SU-DHL-6 (cell line): ENCODE data around the gene FKBP8.

ENCODE experiments used
- H2AFZ ChIP-seq: fragments of 200-600 bp; sonication (generic); 2 replicates; pipeline ENCODE4 v1.6.1; 2014; ENCODE audit warnings: low read depth, mild to moderate bottlenecking, moderate library complexity, mixed read lengths, antibody characterized with exemption, low read length; ENCODE audit not compliant: severe bottlenecking
- H3F3A ChIP-seq: fragments of 200-600 bp; shearing (Covaris generic); 2 replicates; pipeline ENCODE4 v1.6.0; 2016; ENCODE audit warnings: antibody characterized with exemption, mild to moderate bottlenecking; ENCODE audit not compliant: insufficient read depth
- H3K27ac ChIP-seq: fragments of 200-600 bp; sonication (generic); 2 replicates; pipeline ENCODE4 v1.5.1; 2016; ENCODE audit warnings: low read depth, mild to moderate bottlenecking, low read length, moderate library complexity, mixed read lengths
- H3K27me3 ChIP-seq: fragments of 200-600 bp; sonication (generic), shearing (Covaris generic); 2 replicates; pipeline ENCODE4 v1.6.0; 2014; ENCODE audit warnings: mild to moderate bottlenecking, low read length
- H3K36me3 ChIP-seq: fragments of 200-600 bp; sonication (generic); 2 replicates; pipeline ENCODE4 v1.6.1; 2014; ENCODE audit warnings: mild to moderate bottlenecking, low read length, mixed read lengths
- H3K4me2 ChIP-seq: fragments of 300-600, 200-600 bp; shearing (Covaris generic), sonication (generic); 2 replicates; pipeline ENCODE4 v1.6.0; 2014; ENCODE audit warnings: low read length, low read depth, mild to moderate bottlenecking; ENCODE audit not compliant: poor library complexity, severe bottlenecking
- H3K4me3 ChIP-seq: fragments of 200-600 bp; sonication (generic); 2 replicates; pipeline ENCODE4 v1.5.1; 2014; ENCODE audit warnings: antibody characterized with exemption, low read length, mild to moderate bottlenecking, mixed read lengths; ENCODE audit not compliant: insufficient read depth, poor library complexity, severe bottlenecking
- H3K79me2 ChIP-seq: fragments of 200-600 bp; sonication (generic); 2 replicates; pipeline ENCODE4 v1.6.1; 2014; ENCODE audit warnings: mild to moderate bottlenecking, low read length, moderate library complexity; ENCODE audit not compliant: insufficient read depth
- H3K9ac ChIP-seq: fragments of 200-600 bp; sonication (generic); 2 replicates; pipeline ENCODE4 v1.7.0; 2014; ENCODE audit warnings: mild to moderate bottlenecking, low read length
- H3K9me2 ChIP-seq: fragments of 200-600 bp; sonication (generic); replicated peaks from 2 replicates; pipeline ENCODE4 v1.6.1; 2014; ENCODE audit warnings: low read length; ENCODE audit not compliant: insufficient read depth
- H3K9me3 ChIP-seq: fragments of 200-600 bp; sonication (generic); 2 replicates; pipeline ENCODE4 v1.6.1; 2014; ENCODE audit warnings: low read length, mixed read lengths; ENCODE audit not compliant: insufficient read depth
- H4K20me1 ChIP-seq: fragments of 200-600 bp; sonication (generic); 2 replicates; pipeline ENCODE4 v1.6.1; 2014; ENCODE audit warnings: low read depth, mild to moderate bottlenecking, antibody characterized with exemption, low read length, moderate library complexity, mixed read lengths
- EZH2phosphoT487 ChIP-seq: fragments of 200-600 bp; sonication (generic), shearing (Covaris generic); conservative IDR thresholded peaks from 2 replicates; pipeline ENCODE4 v1.6.1; 2018; ENCODE audit warnings: mild to moderate bottlenecking, antibody characterized with exemption, low read length, moderate library complexity, mixed read lengths
- TF ChIP-seq, protein P1 (sequence below): fragments of 200-600 bp; sonication (generic); IDR thresholded peaks from one replicate; pipeline ENCODE4 v1.5.1; 2017; ENCODE audit warnings: antibody characterized with exemption, mild to moderate bottlenecking, low read length, moderate library complexity; ENCODE audit not compliant: insufficient read depth, poor library complexity, severe bottlenecking

The FKBP8 gene

DNA sequence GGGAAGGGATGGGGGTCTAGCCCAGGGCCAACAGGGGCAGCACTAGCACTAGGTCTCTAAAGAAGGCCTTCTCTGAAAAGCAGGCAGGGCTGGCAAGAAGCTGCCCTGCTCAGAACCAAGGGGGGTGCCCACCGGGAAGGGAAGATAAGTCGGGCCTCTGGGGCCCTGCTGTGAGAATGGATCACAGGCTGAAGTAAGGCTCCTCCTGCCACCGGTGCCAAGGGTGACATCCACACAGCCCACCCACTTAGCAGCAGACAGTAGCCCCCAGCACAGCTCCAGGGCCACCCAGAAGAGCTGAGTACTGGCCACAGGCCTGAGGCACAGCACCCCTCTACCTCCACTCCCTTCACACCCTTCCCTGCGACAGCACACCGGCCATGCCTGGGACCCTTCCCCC, 27.4 kb downstream of the FKBP8 start:
- TF ChIP-seq EZH2phosphoT487 = no peak
- TF ChIP-seq, protein P1, sequence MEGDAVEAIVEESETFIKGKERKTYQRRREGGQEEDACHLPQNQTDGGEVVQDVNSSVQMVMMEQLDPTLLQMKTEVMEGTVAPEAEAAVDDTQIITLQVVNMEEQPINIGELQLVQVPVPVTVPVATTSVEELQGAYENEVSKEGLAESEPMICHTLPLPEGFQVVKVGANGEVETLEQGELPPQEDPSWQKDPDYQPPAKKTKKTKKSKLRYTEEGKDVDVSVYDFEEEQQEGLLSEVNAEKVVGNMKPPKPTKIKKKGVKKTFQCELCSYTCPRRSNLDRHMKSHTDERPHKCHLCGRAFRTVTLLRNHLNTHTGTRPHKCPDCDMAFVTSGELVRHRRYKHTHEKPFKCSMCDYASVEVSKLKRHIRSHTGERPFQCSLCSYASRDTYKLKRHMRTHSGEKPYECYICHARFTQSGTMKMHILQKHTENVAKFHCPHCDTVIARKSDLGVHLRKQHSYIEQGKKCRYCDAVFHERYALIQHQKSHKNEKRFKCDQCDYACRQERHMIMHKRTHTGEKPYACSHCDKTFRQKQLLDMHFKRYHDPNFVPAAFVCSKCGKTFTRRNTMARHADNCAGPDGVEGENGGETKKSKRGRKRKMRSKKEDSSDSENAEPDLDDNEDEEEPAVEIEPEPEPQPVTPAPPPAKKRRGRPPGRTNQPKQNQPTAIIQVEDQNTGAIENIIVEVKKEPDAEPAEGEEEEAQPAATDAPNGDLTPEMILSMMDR = no peak
- no peak overlapping the region for H3K9ac ChIP-seq

DNA sequence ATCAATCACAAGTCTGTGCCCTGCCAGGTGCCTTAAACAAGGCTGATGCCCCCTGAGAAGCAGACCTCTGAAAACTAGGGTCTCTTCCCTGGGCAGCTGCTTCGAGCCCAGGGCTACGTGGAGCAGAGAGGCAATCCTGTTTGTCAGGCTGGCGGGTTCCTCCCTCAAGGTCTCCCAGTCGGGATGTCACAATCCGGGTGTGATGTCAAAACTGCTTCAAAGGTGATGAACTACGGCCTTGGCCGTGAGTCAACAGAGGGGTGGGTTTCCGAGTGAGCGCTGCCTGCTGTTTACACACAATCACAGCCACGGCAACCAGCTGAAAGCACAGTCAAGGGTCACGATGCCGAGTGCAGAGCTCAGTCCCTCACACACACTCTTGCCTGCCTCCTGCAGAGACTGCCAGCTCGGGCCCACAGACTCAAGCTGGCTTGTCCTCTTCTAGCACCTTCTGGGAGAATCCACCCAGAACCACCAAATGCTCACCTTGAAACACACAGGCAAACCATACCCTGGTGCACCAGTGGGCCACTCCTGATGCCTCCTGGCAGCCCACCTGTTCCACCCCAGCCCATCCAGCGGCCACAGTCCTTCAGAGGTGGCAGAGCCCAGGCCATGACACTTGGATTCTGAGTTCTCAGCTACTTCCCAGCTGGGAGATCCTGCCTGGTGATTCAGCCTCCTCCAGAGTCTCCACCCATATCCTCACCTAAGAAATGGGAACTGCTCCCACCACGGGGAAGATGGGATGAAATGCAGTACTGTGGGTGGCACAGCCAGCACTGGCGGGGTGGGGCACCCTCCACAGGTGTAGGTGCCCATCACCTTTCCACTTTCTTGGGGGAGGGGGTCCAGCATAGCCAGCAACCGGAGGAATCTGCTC, 28.3 kb downstream of the FKBP8 start:
- Histone ChIP-seq H3K27me3 (no peaks in the 10 kb centered on the region), H3K4me2 (no peak overlapping the region)

More for the DNA sequence above, 27.4 kb downstream of the FKBP8 start:
- H3K4me3 ChIP-seq = no peak overlapping the region
- H3K79me2 ChIP-seq = peaks cover 98% of the 10 kb centered on the region
- H2AFZ ChIP-seq = no peak overlapping the region
- no peak overlapping the region for H3K4me2 ChIP-seq
- H3K27ac ChIP-seq = no peak overlapping the region
- no peaks in the 10 kb centered on the region for H3K36me3 ChIP-seq
- H3K27me3 ChIP-seq = no peaks in the 10 kb centered on the region
- H4K20me1 ChIP-seq = no peaks in the 10 kb centered on the region
- H3F3A ChIP-seq = no peaks in the 10 kb centered on the region
- no peaks in the 10 kb centered on the region for H3K9me3 ChIP-seq
- no peaks in the 10 kb centered on the region for H3K9me2 ChIP-seq

DNA sequence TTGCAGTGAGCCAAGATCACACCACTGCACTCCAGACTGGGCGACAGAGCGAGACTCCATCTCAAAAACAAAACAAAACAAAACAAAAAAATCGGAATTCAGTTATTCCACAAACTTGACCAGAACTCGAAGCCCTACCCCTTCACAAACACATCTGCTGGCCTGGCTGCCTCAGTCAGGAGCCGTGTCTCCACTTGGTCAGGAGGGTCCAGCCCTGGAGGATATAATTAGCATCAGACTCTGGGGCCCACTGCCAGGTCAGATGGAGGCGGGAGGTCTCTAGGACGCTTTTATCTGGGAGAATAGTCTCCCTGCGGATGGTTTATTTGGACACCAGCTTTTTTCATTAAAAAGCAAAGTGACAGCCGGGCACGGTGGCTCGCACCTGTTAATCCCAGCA, 29.5 kb downstream of the FKBP8 start:
- no peaks in the 10 kb centered on the region for H3K36me3 ChIP-seq
- no peaks in the 10 kb centered on the region for H3K9me2 ChIP-seq
- peaks cover 96% of the 10 kb centered on the region for H3K79me2 ChIP-seq
- H2AFZ ChIP-seq = no peak overlapping the region
- TF ChIP-seq, protein P1 = no peak
- TF ChIP-seq EZH2phosphoT487 = no peak
- no peaks in the 10 kb centered on the region for H3F3A ChIP-seq
- no peak overlapping the region for H3K4me3 ChIP-seq
- no peaks in the 10 kb centered on the region for H3K9me3 ChIP-seq
- no peak overlapping the region for H3K9ac ChIP-seq
- H3K27ac ChIP-seq = no peak overlapping the region
- H3K4me2 ChIP-seq = no peak overlapping the region
- no peaks in the 10 kb centered on the region for H3K27me3 ChIP-seq
- no peaks in the 10 kb centered on the region for H4K20me1 ChIP-seq

More for the DNA sequence above, 28.3 kb downstream of the FKBP8 start:
- Histone ChIP-seq H2AFZ (no peak overlapping the region), H3K79me2 (peaks cover 96% of the 10 kb centered on the region), H3K36me3 (no peaks in the 10 kb centered on the region), H4K20me1 (no peaks in the 10 kb centered on the region), H3K27ac (no peak overlapping the region), H3K4me3 (no peak overlapping the region), H3K9ac (no peak overlapping the region), H3F3A (no peaks in the 10 kb centered on the region), H3K9me2 (no peaks in the 10 kb centered on the region), H3K9me3 (no peaks in the 10 kb centered on the region)
- no peak for TF ChIP-seq EZH2phosphoT487
- TF ChIP-seq, protein P1 = no peak
